Epithelial cell of esophagus (primary cell): ENCODE measurements around the gene DNAJA3.

Source experiments
- DNase-seq: peaks from one replicate; pipeline ENCODE4 v3.0.0; 2010; ENCODE audit warnings: low read depth
- H3K4me3 ChIP-seq: 2 replicates; pipeline ENCODE4 v1.5.1; 2011; ENCODE audit warnings: mild to moderate bottlenecking, low read length, control low read depth
- TF ChIP-seq, protein P1 (sequence below): IDR thresholded peaks from 2 replicates; pipeline ENCODE4 v1.5.1; 2011; ENCODE audit warnings: low read depth, mild to moderate bottlenecking, low read length, control low read depth, inconsistent platforms; ENCODE audit not compliant: insufficient read depth; ENCODE audit errors: missing control alignments

The DNAJA3 gene

DNA sequence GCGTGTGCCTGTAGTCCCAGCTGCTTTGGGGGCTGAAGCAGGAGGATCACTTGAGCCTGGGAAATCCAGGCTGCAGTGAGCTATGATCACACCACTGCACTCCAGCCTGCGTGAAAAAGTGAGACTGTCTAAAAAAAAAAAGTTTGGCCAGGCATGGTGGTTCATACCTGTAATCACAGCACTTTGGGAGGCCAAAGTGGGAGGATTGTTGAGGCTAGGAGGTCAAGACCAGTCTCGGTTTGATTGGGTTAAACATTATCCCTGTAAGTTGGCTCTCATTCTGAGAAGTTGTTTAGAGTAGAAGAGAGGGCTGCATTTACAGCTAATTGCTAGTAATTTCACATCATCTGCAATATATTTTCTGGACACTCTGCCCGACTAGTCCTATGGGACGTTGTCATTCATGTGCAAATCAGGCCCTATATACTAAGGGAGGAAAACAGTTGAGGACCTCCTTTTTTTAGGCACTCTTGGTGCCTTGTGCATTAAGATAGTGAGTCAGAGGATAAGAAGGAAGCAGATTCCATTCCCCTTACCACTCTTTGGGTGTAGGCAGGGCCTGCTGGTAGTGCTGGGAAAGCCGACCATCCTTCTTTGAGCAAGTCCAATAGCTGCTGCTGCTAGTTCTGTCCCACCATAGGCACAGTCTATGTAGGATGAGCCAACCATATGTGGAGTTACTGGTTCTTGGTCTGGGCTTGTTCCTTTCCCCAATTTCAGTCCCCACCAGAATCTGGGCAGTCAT, 69.2 kb downstream of the DNAJA3 start:
- no peak overlapping the region for H3K4me3 ChIP-seq
- DNase-seq: peak; percentile 97
- TF ChIP-seq, protein P1, sequence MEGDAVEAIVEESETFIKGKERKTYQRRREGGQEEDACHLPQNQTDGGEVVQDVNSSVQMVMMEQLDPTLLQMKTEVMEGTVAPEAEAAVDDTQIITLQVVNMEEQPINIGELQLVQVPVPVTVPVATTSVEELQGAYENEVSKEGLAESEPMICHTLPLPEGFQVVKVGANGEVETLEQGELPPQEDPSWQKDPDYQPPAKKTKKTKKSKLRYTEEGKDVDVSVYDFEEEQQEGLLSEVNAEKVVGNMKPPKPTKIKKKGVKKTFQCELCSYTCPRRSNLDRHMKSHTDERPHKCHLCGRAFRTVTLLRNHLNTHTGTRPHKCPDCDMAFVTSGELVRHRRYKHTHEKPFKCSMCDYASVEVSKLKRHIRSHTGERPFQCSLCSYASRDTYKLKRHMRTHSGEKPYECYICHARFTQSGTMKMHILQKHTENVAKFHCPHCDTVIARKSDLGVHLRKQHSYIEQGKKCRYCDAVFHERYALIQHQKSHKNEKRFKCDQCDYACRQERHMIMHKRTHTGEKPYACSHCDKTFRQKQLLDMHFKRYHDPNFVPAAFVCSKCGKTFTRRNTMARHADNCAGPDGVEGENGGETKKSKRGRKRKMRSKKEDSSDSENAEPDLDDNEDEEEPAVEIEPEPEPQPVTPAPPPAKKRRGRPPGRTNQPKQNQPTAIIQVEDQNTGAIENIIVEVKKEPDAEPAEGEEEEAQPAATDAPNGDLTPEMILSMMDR: no peak

DNA sequence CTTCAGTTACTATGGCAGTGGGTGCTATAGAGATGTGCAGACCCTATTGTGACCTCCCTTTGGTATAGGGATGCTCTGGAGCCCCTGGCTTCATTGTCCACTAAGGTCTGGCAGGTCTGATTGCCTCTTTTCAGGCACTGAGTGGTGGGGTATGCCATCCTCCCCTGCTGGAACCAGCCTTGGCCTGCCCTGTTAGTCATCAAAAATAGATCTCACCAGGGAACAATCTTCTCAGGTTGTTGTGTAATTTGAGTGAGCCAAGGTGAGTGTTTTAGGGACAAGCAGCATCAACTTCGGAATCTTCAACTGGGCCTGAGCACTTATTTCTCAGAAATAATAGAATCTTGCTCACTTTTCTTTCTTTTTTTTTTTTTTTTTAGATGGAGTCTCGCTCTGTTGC, 70.1 kb downstream of the DNAJA3 start:
- DNase-seq: peak; percentile 96
- H3K4me3 ChIP-seq: no peak overlapping the region
- TF ChIP-seq, protein P1: no peak

DNA sequence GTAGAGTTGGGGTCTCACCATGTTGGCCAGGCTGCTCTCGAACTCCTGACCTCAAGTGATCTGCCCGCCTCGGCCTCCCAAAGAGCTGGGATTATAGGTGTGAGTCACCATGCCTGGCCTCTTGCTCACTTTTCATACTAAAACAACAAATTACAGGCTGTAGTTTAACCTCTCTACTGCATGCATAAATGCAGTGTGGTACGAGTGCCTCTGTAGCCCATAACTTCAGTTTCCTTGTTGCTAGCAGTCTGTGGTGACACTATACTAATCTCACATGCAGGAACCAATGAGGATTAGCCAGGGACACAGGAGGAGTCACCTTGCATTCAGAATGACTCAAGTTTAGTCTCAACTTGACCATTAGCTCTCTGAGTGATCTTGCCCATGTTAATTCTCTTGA, 70.6 kb downstream of the DNAJA3 start:
- no peak overlapping the region for H3K4me3 ChIP-seq
- peak; percentile 83 for DNase-seq
- TF ChIP-seq, protein P1: no peak

DNA sequence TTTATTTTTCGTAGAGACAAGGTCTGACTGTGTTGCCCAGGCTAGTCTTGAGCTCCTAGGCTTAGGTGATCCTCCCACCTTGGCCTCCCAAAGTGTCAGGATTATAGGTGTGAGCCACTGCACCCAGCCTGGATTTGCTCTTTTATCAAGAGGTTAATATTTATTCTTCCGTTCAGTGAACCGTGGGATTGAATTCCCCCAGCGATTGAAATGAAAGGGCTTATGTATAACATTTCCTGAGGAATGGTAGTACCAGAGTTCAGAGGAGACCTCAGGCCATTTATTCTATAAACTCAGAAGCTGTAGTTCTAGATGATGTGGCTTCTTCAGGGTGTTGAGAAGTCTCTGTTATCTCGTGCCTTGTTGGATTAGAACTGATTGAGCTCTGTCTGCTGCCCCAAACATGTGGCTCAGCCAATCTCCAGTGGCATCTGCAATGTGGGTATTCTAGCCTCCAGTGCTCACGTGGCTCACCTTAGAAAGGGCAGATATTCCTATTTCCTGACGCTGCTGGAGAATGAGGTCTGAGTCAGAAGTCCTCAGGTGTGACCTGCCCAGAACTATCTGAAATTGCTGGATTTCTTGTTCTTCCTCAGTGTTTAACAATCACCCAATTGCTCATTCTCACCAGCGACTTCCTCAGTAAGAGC, 73.0 kb downstream of the DNAJA3 start:
- TF ChIP-seq, protein P1: no peak
- peak; percentile 75 for DNase-seq
- H3K4me3 ChIP-seq: no peak overlapping the region

DNA sequence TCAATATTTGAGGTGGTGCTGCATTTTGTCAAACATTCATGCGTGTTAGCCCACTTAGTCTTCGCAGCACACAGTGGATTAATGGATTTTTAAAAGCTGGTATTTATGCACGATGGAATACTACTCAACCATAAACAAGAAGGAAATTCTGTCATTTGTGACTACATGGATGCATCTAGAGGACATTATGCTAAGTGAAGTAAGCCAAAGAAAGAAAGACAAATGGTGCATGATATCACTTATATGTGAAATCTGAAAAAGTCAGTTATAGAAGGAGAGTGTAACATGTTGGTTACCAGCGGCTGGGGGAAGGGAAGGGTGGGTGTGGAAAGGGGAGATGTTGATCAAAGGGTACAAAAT, 73.5 kb downstream of the DNAJA3 start:
- TF ChIP-seq, protein P1: no peak

DNA sequence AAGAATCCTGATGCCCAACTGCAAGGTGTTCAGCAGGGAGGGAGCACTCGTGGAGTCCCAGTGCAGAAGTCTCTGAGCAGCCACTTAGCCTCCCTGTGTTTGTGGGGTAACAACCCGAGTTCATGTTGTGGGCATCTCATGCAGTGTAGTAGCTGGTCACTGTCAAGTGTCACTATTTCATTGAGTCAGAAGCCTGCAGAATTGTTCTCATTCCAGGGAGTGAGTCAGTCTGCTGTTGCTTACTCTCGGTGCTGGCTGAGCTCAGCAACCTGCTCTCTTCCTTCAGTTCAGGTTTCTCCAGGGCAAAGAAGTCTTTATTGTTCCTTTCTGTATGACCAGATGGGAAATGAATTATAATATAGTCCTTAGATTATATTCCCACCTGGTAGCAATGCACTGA, 74.6 kb downstream of the DNAJA3 start:
- TF ChIP-seq, protein P1: no peak
- no peak overlapping the region for H3K4me3 ChIP-seq
- DNase-seq: peak; percentile 88

More for the DNA sequence above, 73.5 kb downstream of the DNAJA3 start:
- no peak overlapping the region for H3K4me3 ChIP-seq
- DNase-seq: no peak
